GM23338 (cell line): ENCODE measurements around the gene ZNF678. TPM values are rescaled to one million over a fixed set of nuclear protein-coding genes. Genes with fewer than 3 reads are reported as not detected.

Experiments used
- ATAC-seq: fragments of 200-7000 bp; cut with Tn5 transposase; 3 replicates; pipeline ENCODE4 v1.9.1; 2020
- DNase-seq: peaks from one replicate; pipeline ENCODE4 v3.0.0-alpha.2; 2015; ENCODE audit warnings: low spot score
- H2AFZ ChIP-seq: fragments of 200-600 bp; sonication (generic); 2 replicates; pipeline ENCODE4 v1.8.0; 2016; ENCODE audit warnings: antibody characterized with exemption, mild to moderate bottlenecking, moderate library complexity
- H3F3A ChIP-seq: fragments of 200-600 bp; sonication (generic); replicated peaks from 2 replicates; pipeline ENCODE4 v1.8.0; 2017; ENCODE audit warnings: antibody characterized with exemption, mixed run types, low read depth
- H3K27ac ChIP-seq: fragments of 200-600 bp; sonication (generic); 2 replicates; pipeline ENCODE4 v1.6.1; 2016; ENCODE audit warnings: low read depth
- H3K27me3 ChIP-seq: fragments of 200-600 bp; sonication (generic); 2 replicates; pipeline ENCODE4 v1.8.0; 2016; ENCODE audit warnings: mild to moderate bottlenecking, mixed run types, moderate library complexity; ENCODE audit not compliant: insufficient read depth
- H3K36me3 ChIP-seq: fragments of 200-600 bp; sonication (generic); 2 replicates; pipeline ENCODE4 v1.8.0; 2016; ENCODE audit warnings: mild to moderate bottlenecking; ENCODE audit not compliant: insufficient read depth
- H3K4me1 ChIP-seq: fragments of 200-600 bp; sonication (generic); 2 replicates; pipeline ENCODE4 v1.8.0; 2016; ENCODE audit warnings: mild to moderate bottlenecking, moderate library complexity; ENCODE audit not compliant: insufficient read depth
- H3K4me2 ChIP-seq: fragments of 200-600 bp; sonication (generic); 2 replicates; pipeline ENCODE4 v1.7.1; 2017; ENCODE audit warnings: mixed run types
- H3K4me3 ChIP-seq: fragments of 200-600 bp; sonication (generic); 2 replicates; pipeline ENCODE4 v1.6.1; 2016; ENCODE audit warnings: mixed run types
- H3K79me2 ChIP-seq: fragments of 200-600 bp; sonication (generic); replicated peaks from 2 replicates; pipeline ENCODE4 v1.8.0; 2017; ENCODE audit warnings: mild to moderate bottlenecking; ENCODE audit not compliant: insufficient read depth
- H3K9me2 ChIP-seq: fragments of 200-600 bp; sonication (generic); 2 replicates; pipeline ENCODE4 v1.8.0; 2017; ENCODE audit not compliant: insufficient read depth
- H4K20me1 ChIP-seq: fragments of 200-600 bp; sonication (generic); replicated peaks from 2 replicates; pipeline ENCODE4 v1.8.0; 2017; ENCODE audit warnings: mild to moderate bottlenecking; ENCODE audit not compliant: insufficient read depth
- H3K27ac Mint-ChIP-seq: 2 replicates; pipeline ENCODE4 v1.8.0; 2020; ENCODE audit warnings: inconsistent platforms, mild to moderate bottlenecking, moderate library complexity, mixed read lengths
- H3K27me3 Mint-ChIP-seq: 3 replicates; pipeline ENCODE4 v1.8.0; 2022; ENCODE audit warnings: low read depth, mild to moderate bottlenecking, moderate library complexity, mixed read lengths, inconsistent platforms; ENCODE audit not compliant: insufficient read depth, poor library complexity
- H3K36me3 Mint-ChIP-seq: 3 replicates; pipeline ENCODE4 v1.8.0; 2021; ENCODE audit warnings: low read depth, mild to moderate bottlenecking, inconsistent platforms, moderate library complexity, mixed read lengths
- H3K4me1 Mint-ChIP-seq: 3 replicates; pipeline ENCODE4 v1.8.0; 2020; ENCODE audit warnings: mild to moderate bottlenecking, inconsistent platforms, mixed read lengths
- H3K4me3 Mint-ChIP-seq: 3 replicates; pipeline ENCODE4 v1.8.0; 2021; ENCODE audit warnings: moderate library complexity, mild to moderate bottlenecking, inconsistent platforms, mixed read lengths
- H3K9me3 Mint-ChIP-seq: 3 replicates; pipeline ENCODE4 v1.8.0; 2020; ENCODE audit warnings: moderate library complexity, mild to moderate bottlenecking, inconsistent platforms, mixed read lengths
- CREB1 ChIP-seq: fragments of 250-450 bp; sonication (Bioruptor Pico); IDR thresholded peaks from 2 replicates; pipeline ENCODE4 v1.5.0; 2020; ENCODE audit warnings: low read depth, mild to moderate bottlenecking, moderate library complexity
- EZH2 ChIP-seq: fragments of 200-600 bp; sonication (generic); IDR thresholded peaks from one replicate; pipeline ENCODE4 v1.8.0; 2017; ENCODE audit warnings: antibody characterized with exemption, mild to moderate bottlenecking, low read depth; ENCODE audit not compliant: unreplicated experiment
- EZH2phosphoT487 ChIP-seq: fragments of 200-600 bp; sonication (generic); IDR thresholded peaks from one replicate; pipeline ENCODE4 v1.8.1; 2018; ENCODE audit warnings: antibody characterized with exemption; ENCODE audit not compliant: unreplicated experiment
- NANOG ChIP-seq: IDR thresholded peaks from 2 replicates; pipeline ENCODE4 v1.6.1; 2016; ENCODE audit warnings: antibody characterized with exemption, borderline replicate concordance
- STAT1 ChIP-seq: IDR thresholded peaks from one replicate; pipeline ENCODE4 v1.6.1; 2016; ENCODE audit warnings: antibody characterized with exemption; ENCODE audit not compliant: unreplicated experiment
- ZNF114 ChIP-seq: fragments of 250-450 bp; sonication (Bioruptor Pico); IDR thresholded peaks from 2 replicates; pipeline ENCODE4 v1.5.0; 2020; ENCODE audit warnings: mild to moderate bottlenecking, moderate library complexity
- ZNF462 ChIP-seq: fragments of 250-450 bp; sonication (Bioruptor Pico); IDR thresholded peaks from 2 replicates; pipeline ENCODE4 v1.5.0; 2020; ENCODE audit warnings: mild to moderate bottlenecking, moderate library complexity
- polyA plus RNA-seq: library from polyadenylated mRNA; unstranded; fragments of >200 nt; fragmentation: Nextera tagmentation; extraction: Ambion mirVana; gene quantifications from 2 replicates; pipeline ENCODE4 v1.2.1, GENCODE V29; 2016
- total RNA-seq: library from RNA; depleted of rRNA; stranded (reverse); fragments of >200 nt; shearing (Covaris generic); gene quantifications from 2 replicates; pipeline ENCODE4 v1.2.3, GENCODE V29; 2014
- TF ChIP-seq, protein P1 (sequence below): IDR thresholded peaks from one replicate; pipeline ENCODE4 v1.6.1; 2018; ENCODE audit warnings: antibody characterized with exemption; ENCODE audit not compliant: unreplicated experiment

The ZNF678 gene
- total and polyA plus RNA-seq, 2 experiments from 2014 or later, result 8.6 to 60.0 TPM

DNA sequence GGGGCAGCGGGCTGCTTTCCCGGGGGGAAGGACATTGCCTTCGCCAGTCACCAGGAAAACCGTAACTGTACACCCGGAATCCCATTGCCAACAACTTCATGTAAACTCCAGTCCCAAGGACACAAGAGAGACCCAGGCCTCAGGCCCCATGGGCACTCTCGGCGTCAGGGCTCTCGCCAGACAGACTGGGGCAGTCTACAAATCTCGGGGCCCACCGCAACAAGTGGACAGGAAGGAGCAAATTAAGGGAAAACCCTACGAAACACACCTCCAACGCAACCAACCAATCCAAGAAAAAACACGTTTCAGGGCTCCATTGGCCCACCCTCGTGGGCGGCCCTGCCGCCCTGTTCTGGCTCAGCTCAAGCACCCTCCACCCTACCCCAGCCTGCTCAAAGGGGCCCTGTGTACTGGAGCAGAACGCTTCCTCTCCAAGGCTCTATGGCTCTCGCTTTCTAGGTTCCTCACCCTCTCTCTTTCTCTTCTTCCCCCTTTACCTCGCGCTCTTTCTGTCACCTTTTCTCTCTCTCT, 4.6 kb upstream of the ZNF678 start:
- H3K27me3 ChIP-seq, result no peaks in the 10 kb centered on the region
- Mint-ChIP-seq H3K4me3 (no peak overlapping the region), H3K36me3 (peaks cover 11% of the 10 kb centered on the region), H3K27ac (no peak overlapping the region), H3K27me3 (peaks cover 17% of the 10 kb centered on the region), H3K4me1 (peaks cover 3% of the 10 kb centered on the region; the same call in 1 of the 3 replicates), H3K9me3 (peaks cover 35% of the 10 kb centered on the region)
- no peak overlapping the region for H3K27ac ChIP-seq
- H3F3A ChIP-seq, result no peaks in the 10 kb centered on the region
- H3K9me2 ChIP-seq, result no peaks in the 10 kb centered on the region; the same call in 1 of the 2 replicates
- H3K4me3 ChIP-seq, result no peak overlapping the region
- H2AFZ ChIP-seq, result peak overlapping the region; percentile 88
- no peaks in the 10 kb centered on the region for H3K36me3 ChIP-seq
- H4K20me1 ChIP-seq, result no peaks in the 10 kb centered on the region
- TF ChIP-seq EZH2 (no peak), CREB1 (no peak), NANOG (no peak)
- TF ChIP-seq, protein P1, sequence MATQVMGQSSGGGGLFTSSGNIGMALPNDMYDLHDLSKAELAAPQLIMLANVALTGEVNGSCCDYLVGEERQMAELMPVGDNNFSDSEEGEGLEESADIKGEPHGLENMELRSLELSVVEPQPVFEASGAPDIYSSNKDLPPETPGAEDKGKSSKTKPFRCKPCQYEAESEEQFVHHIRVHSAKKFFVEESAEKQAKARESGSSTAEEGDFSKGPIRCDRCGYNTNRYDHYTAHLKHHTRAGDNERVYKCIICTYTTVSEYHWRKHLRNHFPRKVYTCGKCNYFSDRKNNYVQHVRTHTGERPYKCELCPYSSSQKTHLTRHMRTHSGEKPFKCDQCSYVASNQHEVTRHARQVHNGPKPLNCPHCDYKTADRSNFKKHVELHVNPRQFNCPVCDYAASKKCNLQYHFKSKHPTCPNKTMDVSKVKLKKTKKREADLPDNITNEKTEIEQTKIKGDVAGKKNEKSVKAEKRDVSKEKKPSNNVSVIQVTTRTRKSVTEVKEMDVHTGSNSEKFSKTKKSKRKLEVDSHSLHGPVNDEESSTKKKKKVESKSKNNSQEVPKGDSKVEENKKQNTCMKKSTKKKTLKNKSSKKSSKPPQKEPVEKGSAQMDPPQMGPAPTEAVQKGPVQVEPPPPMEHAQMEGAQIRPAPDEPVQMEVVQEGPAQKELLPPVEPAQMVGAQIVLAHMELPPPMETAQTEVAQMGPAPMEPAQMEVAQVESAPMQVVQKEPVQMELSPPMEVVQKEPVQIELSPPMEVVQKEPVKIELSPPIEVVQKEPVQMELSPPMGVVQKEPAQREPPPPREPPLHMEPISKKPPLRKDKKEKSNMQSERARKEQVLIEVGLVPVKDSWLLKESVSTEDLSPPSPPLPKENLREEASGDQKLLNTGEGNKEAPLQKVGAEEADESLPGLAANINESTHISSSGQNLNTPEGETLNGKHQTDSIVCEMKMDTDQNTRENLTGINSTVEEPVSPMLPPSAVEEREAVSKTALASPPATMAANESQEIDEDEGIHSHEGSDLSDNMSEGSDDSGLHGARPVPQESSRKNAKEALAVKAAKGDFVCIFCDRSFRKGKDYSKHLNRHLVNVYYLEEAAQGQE, result no peak
- no peak overlapping the region for H3K4me2 ChIP-seq
- ATAC-seq, result no peak
- H3K4me1 ChIP-seq, result no peaks in the 10 kb centered on the region
- H3K79me2 ChIP-seq, result no peaks in the 10 kb centered on the region; the same call in 1 of the 2 replicates
- no peak for DNase-seq

- DNase-seq (no peak), ATAC-seq (no peak)
- Histone ChIP-seq H3K27ac (no peak overlapping the region), H3K4me1 (peaks cover 3% of the 10 kb centered on the region; the same call in 1 of the 2 replicates), H3K36me3 (no peaks in the 10 kb centered on the region), H2AFZ (peak overlapping the region; percentile 88), H3K27me3 (no peaks in the 10 kb centered on the region), H4K20me1 (no peaks in the 10 kb centered on the region), H3K4me3 (no peak overlapping the region), H3K79me2 (peaks cover 7% of the 10 kb centered on the region), H3K9me2 (no peaks in the 10 kb centered on the region; the same call in 1 of the 2 replicates), H3F3A (no peaks in the 10 kb centered on the region), H3K4me2 (no peak overlapping the region)
- Mint-ChIP-seq H3K9me3 (peaks cover 28% of the 10 kb centered on the region), H3K27ac (no peak overlapping the region), H3K4me1 (peaks cover 3% of the 10 kb centered on the region; the same call in 2 of the 3 replicates), H3K36me3 (peaks cover 11% of the 10 kb centered on the region), H3K27me3 (peaks cover 17% of the 10 kb centered on the region), H3K4me3 (no peak overlapping the region)
- TF ChIP-seq, protein P1, result no peak
- TF ChIP-seq EZH2phosphoT487 (no peak), STAT1 (no peak), ZNF462 (CRISPR knock-in tag) (no peak), NANOG (no peak), ZNF114 (CRISPR knock-in tag) (no peak)
Measured at GRCh38 chr1:227559499-227559898, 3.9 kb upstream of the ZNF678 start.
